HEK293T (cell line): ENCODE measurements around the gene MINDY4.

Experiments
- HDGF ChIP-seq: fragments of 450-650 bp; IDR thresholded peaks from 2 replicates; pipeline ENCODE4 v1.6.1; 2017; ENCODE audit warnings: antibody characterized with exemption, borderline replicate concordance
- LEF1 ChIP-seq: fragments of 450-650 bp; IDR thresholded peaks from 2 replicates; pipeline ENCODE4 v1.6.1; 2017; ENCODE audit warnings: mild to moderate bottlenecking, borderline replicate concordance
- ZNF384 ChIP-seq: fragments of 450-650 bp; IDR thresholded peaks from 2 replicates; pipeline ENCODE4 v1.6.1; 2016

- TF ChIP-seq HDGF (no peak), LEF1 (no peak), ZNF384 (no peak)
Measured at GRCh38 chr7:30894009-30894408, 122.8 kb downstream of the MINDY4 start.
